Vagina (tissue), 2 donors: ENCODE measurements around the gene JPH3.

Source experiments
- POLR2A ChIP-seq, 2 donors: fragments of 450-650 bp; IDR thresholded peaks; one replicate each; pipeline ENCODE4 v1.6.1; 2017; ENCODE audit warnings: antibody characterized with exemption in 2 of 2, mild to moderate bottlenecking in 2 of 2, moderate library complexity in 2 of 2
- POLR2AphosphoS5 ChIP-seq, 2 donors: sonication (generic); formaldehyde crosslinking; IDR thresholded peaks; one replicate each; pipeline ENCODE4 v1.9.0; 2017; ENCODE audit warnings: antibody characterized with exemption in 2 of 2, mild to moderate bottlenecking in 2 of 2, low read depth in 1 of 2; ENCODE audit not compliant: insufficient read depth in 1 of 2

- TF ChIP-seq POLR2A (IDR thresholded peaks at IDR 0.05) (no peak), POLR2AphosphoS5 (IDR thresholded peaks at IDR 0.05; ENCODE audit: insufficient read depth in 1 of 2, low read depth in 1 of 2) (no peak)
These were observed 108.6 kb downstream of the JPH3 start for GRCh38 chr16:87710887-87711286.
